8988T (cell line): Measurements from ENCODE around the gene CYP27B1.

ENCODE experiments used
- DNase-seq: peaks from one replicate; pipeline ENCODE4 v3.0.0; 2011

CYP27B1 gene

GRCh38 chr12:57766464-57767304 is at the start of gene CYP27B1:
CYP27B1 (minus strand) TSS chr12:57767078; CDS start chr12:57767041, 37 bp downstream.
- no peak for DNase-seq

GRCh38 chr12:57816001-57816854 is 49.4 kb upstream of the CYP27B1 start:
- DNase-seq: no peak

GRCh38 chr12:57815177-57816000 is 48.5 kb upstream of the CYP27B1 start:
- DNase-seq: no peak

GRCh38 chr12:57813971-57814772 is 47.3 kb upstream of the CYP27B1 start:
- DNase-seq: no peak

GRCh38 chr12:57813111-57813970 is 46.5 kb upstream of the CYP27B1 start:
- DNase-seq: no peak

- DNase-seq: no peak
Observed at GRCh38 chr12:57811028-57811755, 44.3 kb upstream of the CYP27B1 start.

GRCh38 chr12:57810450-57810849 is 43.6 kb upstream of the CYP27B1 start:
- no peak for DNase-seq

GRCh38 chr12:57809425-57809824 is 42.5 kb upstream of the CYP27B1 start:
- DNase-seq: no peak

GRCh38 chr12:57808351-57808750 is 41.5 kb upstream of the CYP27B1 start:
- DNase-seq: no peak

- no peak for DNase-seq
Observed at GRCh38 chr12:57807285-57807684, 40.4 kb upstream of the CYP27B1 start.

- no peak for DNase-seq
Observed at GRCh38 chr12:57806677-57807076, 39.8 kb upstream of the CYP27B1 start.

- DNase-seq: no peak
Observed at GRCh38 chr12:57803319-57803893, 36.5 kb upstream of the CYP27B1 start.

GRCh38 chr12:57802607-57803006 is 35.7 kb upstream of the CYP27B1 start:
- no peak for DNase-seq

GRCh38 chr12:57800965-57801364 is 34.1 kb upstream of the CYP27B1 start:
- no peak for DNase-seq

GRCh38 chr12:57797933-57798332 is 31.1 kb upstream of the CYP27B1 start:
- DNase-seq: no peak

- DNase-seq: no peak
Observed at GRCh38 chr12:57796996-57797395, 30.1 kb upstream of the CYP27B1 start.

- no peak for DNase-seq
Observed at GRCh38 chr12:57795354-57795753, 28.5 kb upstream of the CYP27B1 start.

- DNase-seq: no peak
Observed at GRCh38 chr12:57793920-57794319, 27.0 kb upstream of the CYP27B1 start.

- no peak for DNase-seq
Observed at GRCh38 chr12:57783861-57784260, 17.0 kb upstream of the CYP27B1 start.

GRCh38 chr12:57783466-57783801 is 16.6 kb upstream of the CYP27B1 start:
- no peak for DNase-seq
